A673 (cell line): Measurements from ENCODE around the gene CEP95. TPM values are rescaled to one million over a fixed set of nuclear protein-coding genes. Genes with fewer than 3 reads are reported as not detected.

ENCODE experiments used
- BruUV-seq: library from RNA; stranded (reverse); fragments of 400-500 nt; replicated peaks from 2 replicates; lab custom pipeline; 2021; lab: Mats Ljungman, UMichigan
- CTCF ChIA-PET: fragments of 300-600 bp; sonication (Branson Sonifier 250); formaldehyde crosslinking; loops from one replicate; lab custom pipeline; 2022; ENCODE audit warnings: antibody characterized with exemption; lab: Charles Lee
- POLR2A ChIA-PET: fragments of 300-600 bp; sonication (Branson Sonifier 250); formaldehyde crosslinking; loops from one replicate; lab custom pipeline; 2022; ENCODE audit warnings: antibody characterized with exemption; ENCODE audit not compliant: low non-redundant PET; lab: Charles Lee
- DNase-seq: peaks from one replicate; pipeline ENCODE4 v3.0.0-alpha.2; 2015; ENCODE audit warnings: low spot score
- H3K27ac ChIP-seq: fragments of 200-600 bp; sonication (generic); 2 replicates; pipeline ENCODE4 v1.5.1; 2016; ENCODE audit warnings: mixed run types, low read depth, mild to moderate bottlenecking, mixed read lengths, antibody characterized with exemption, low read length; ENCODE audit not compliant: poor library complexity, severe bottlenecking
- H3K27me3 ChIP-seq: fragments of 200-600 bp; sonication (generic); replicated peaks from 2 replicates; pipeline ENCODE4 v1.6.1; 2017; ENCODE audit warnings: mixed run types, low read depth, mild to moderate bottlenecking, mixed read lengths, antibody characterized with exemption, low read length; ENCODE audit not compliant: insufficient read depth, poor library complexity
- H3K36me3 ChIP-seq: fragments of 200-600 bp; sonication (generic); 2 replicates; pipeline ENCODE4 v1.6.1; 2016; ENCODE audit warnings: mixed run types, mild to moderate bottlenecking, mixed read lengths, antibody characterized with exemption, low read length; ENCODE audit not compliant: insufficient read depth, poor library complexity, severe bottlenecking
- H3K4me1 ChIP-seq: fragments of 200-600 bp; sonication (generic); 2 replicates; pipeline ENCODE4 v1.6.1; 2017; ENCODE audit warnings: mixed run types, mild to moderate bottlenecking, mixed read lengths, antibody characterized with exemption, low read length; ENCODE audit not compliant: insufficient read depth, poor library complexity, severe bottlenecking
- H3K4me3 ChIP-seq: fragments of 200-600 bp; sonication (generic); 2 replicates; pipeline ENCODE4 v1.5.1; 2016; ENCODE audit warnings: low read depth, mixed run types, mild to moderate bottlenecking, mixed read lengths, low read length; ENCODE audit not compliant: poor library complexity, severe bottlenecking
- H3K9me3 ChIP-seq: fragments of 200-600 bp; sonication (generic); 2 replicates; pipeline ENCODE4 v1.6.1; 2016; ENCODE audit warnings: mixed run types, low read depth, mild to moderate bottlenecking, mixed read lengths, antibody characterized with exemption, low read length; ENCODE audit not compliant: poor library complexity, severe bottlenecking
- EZH2 ChIP-seq: fragments of 200-600 bp; sonication (generic); IDR thresholded peaks from 2 replicates; pipeline ENCODE4 v1.6.1; 2017; ENCODE audit warnings: borderline replicate concordance, low read depth, mild to moderate bottlenecking, mixed read lengths, antibody characterized with exemption, low read length; ENCODE audit not compliant: poor library complexity, severe bottlenecking
- intact Hi-C: fragments of 100-400 bp; cut with micrococcal nuclease; formaldehyde crosslinking; loops from one replicate; pipeline ENCODE4 v1.10.0; 2022; ENCODE audit not compliant: unreplicated experiment
- total RNA-seq: library from RNA; stranded (reverse); gene quantifications from 2 replicates; pipeline ENCODE4 v1.2.3, GENCODE V29; 2021
- TF ChIP-seq, protein P1 (sequence below): fragments of 300-800, 200-600 bp; sonication (generic); conservative IDR thresholded peaks from 2 replicates; pipeline ENCODE4 v1.5.1; 2017; ENCODE audit warnings: low read depth, mild to moderate bottlenecking, antibody characterized with exemption, low read length, moderate library complexity, mixed read lengths

CEP95 gene
- total RNA-seq, 1 experiment from 2014 or later: 66.8 TPM

DNA sequence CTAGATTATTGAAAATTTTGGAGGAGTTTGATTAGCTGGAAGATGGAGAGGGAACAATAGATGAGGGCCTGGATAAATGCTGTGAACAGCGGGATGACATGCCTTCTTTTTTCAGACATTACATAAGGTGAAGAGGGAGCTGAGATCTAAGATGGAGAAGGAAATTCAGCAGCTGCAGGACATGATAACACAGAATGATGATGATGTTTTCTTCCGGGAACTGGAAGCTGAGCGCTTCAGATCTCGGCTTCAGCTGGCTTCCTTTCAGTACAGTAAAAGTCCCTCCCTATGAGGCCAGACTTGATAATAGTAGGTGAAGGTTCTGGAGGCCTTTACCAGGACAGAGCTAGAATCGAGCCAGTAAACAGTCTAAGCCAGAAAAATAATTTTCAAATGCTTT lies 30.7 kb downstream of the CEP95 start:
- Histone ChIP-seq H3K36me3 (peaks cover 56% of the 10 kb centered on the region), H3K27me3 (no peaks in the 10 kb centered on the region), H3K4me3 (no peak overlapping the region), H3K9me3 (no peaks in the 10 kb centered on the region), H3K27ac (no peak overlapping the region), H3K4me1 (no peaks in the 10 kb centered on the region)
- intact Hi-C loops: no loop called here
- POLR2A ChIA-PET: no interaction called here
- CTCF ChIA-PET: no interaction called here
- TF ChIP-seq, protein P1, sequence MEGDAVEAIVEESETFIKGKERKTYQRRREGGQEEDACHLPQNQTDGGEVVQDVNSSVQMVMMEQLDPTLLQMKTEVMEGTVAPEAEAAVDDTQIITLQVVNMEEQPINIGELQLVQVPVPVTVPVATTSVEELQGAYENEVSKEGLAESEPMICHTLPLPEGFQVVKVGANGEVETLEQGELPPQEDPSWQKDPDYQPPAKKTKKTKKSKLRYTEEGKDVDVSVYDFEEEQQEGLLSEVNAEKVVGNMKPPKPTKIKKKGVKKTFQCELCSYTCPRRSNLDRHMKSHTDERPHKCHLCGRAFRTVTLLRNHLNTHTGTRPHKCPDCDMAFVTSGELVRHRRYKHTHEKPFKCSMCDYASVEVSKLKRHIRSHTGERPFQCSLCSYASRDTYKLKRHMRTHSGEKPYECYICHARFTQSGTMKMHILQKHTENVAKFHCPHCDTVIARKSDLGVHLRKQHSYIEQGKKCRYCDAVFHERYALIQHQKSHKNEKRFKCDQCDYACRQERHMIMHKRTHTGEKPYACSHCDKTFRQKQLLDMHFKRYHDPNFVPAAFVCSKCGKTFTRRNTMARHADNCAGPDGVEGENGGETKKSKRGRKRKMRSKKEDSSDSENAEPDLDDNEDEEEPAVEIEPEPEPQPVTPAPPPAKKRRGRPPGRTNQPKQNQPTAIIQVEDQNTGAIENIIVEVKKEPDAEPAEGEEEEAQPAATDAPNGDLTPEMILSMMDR: no peak
- no peak for TF ChIP-seq EZH2
- BruUV-seq: no TSS peak
- no peak for DNase-seq

DNA sequence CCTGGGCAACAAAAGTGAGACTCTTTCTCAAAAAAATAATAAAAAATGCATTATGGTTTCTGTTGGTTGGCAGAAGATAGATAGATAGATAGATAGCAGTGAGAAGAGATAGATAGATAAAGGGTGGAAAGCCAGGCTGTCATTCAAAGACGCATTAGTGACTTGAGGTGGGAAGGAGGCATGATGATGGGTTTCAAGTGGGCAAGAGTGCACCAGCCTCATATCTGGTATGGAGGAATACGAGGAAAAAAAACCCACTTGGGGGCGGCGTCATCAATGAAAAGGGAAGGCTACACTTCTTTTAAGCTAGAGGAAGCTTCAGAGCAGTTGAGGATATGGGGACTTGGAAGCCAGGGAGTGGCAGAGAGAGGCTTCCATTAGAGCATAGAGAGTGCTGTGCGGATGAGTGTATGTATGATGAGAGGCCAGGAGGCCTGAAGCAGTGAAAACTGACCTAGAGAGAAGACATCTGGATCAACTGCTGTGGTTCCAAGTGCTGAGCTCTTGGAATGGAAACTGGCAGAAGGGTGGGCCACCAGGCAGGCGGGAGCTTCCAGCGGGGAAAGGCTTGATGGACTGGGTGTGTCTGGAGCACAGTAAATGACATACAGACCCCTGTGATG lies 31.8 kb downstream of the CEP95 start:
- TF ChIP-seq, protein P1: no peak
- no peak for TF ChIP-seq EZH2
- ChIA-PET POLR2A (no interaction called here), CTCF (no interaction called here)
- H3K27ac ChIP-seq: no peak overlapping the region
- no peaks in the 10 kb centered on the region for H3K4me1 ChIP-seq
- H3K4me3 ChIP-seq: no peak overlapping the region
- no peak for DNase-seq
- H3K9me3 ChIP-seq: no peaks in the 10 kb centered on the region
- peaks cover 44% of the 10 kb centered on the region for H3K36me3 ChIP-seq
- BruUV-seq: no TSS peak
- intact Hi-C loops: no loop called here
- no peaks in the 10 kb centered on the region for H3K27me3 ChIP-seq

DNA sequence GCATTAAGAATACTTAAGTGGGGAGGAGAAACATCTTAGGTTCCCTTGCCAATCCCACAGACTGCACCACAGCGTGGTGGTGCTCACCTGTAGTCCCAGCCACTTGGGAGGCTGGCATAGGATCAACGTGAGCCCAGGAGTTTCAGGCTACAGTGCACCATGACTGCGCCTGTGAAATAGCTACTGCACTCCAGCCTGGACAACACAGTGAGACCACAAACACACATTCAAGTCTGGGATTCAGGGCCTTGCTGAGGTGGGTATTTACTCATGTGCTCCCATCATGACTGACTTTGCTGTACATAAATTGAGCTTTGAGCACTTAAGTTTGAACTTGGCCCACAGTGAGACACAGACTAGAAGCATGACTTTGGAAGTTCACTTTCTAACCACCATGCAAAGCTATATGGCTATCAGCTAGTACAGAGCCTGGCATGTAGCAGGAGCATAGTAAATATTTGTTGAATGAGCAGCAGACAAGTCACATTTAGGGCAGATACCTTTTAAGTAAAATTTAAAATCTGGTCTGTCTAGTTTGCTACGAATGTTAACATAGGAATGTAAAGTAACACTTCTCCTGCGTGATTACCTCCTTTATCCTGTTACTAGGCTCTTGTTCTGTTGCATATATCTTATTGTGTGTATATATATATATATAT lies 33.5 kb downstream of the CEP95 start:
- DNase-seq: no peak
- intact Hi-C loops: no loop called here
- BruUV-seq: no TSS peak
- TF ChIP-seq EZH2: no peak
- TF ChIP-seq, protein P1: no peak
- CTCF ChIA-PET: no interaction called here
- no peaks in the 10 kb centered on the region for H3K9me3 ChIP-seq
- POLR2A ChIA-PET: no interaction called here
- H3K27me3 ChIP-seq: no peaks in the 10 kb centered on the region
- no peak overlapping the region for H3K27ac ChIP-seq
- H3K4me1 ChIP-seq: no peaks in the 10 kb centered on the region
- peaks cover 34% of the 10 kb centered on the region for H3K36me3 ChIP-seq
- no peak overlapping the region for H3K4me3 ChIP-seq
